GM12878 (cell line): ENCODE measurements around the gene USP5. TPM values are rescaled to one million over a fixed set of nuclear protein-coding genes. Genes with fewer than 3 reads are reported as not detected.

Experiments
- ASH2L ChIP-seq: fragments of 300-600, 200-600 bp; sonication (generic); IDR thresholded peaks from 2 replicates; pipeline ENCODE4 v1.6.1; 2017; ENCODE audit warnings: low read depth, mild to moderate bottlenecking, borderline replicate concordance
- ATF2 ChIP-seq: IDR thresholded peaks from 2 replicates; pipeline ENCODE4 v1.6.1; 2012; ENCODE audit warnings: low read length, inconsistent platforms
- BACH1 ChIP-seq: fragments of 450-650 bp; IDR thresholded peaks from 2 replicates; pipeline ENCODE4 v1.6.1; 2017; ENCODE audit warnings: mild to moderate bottlenecking, borderline replicate concordance
- BCL11A ChIP-seq: IDR thresholded peaks from 2 replicates; pipeline ENCODE4 v1.6.1; 2011; ENCODE audit warnings: low read depth, low read length
- CBFB ChIP-seq: IDR thresholded peaks from 2 replicates; pipeline ENCODE4 v1.6.1; 2016; ENCODE audit warnings: antibody characterized with exemption, low read depth
- CBX3 ChIP-seq: fragments of 200-600 bp; sonication (generic); IDR thresholded peaks from 2 replicates; pipeline ENCODE4 v1.6.1; 2016; ENCODE audit warnings: low read depth, borderline replicate concordance
- DPF2 ChIP-seq: fragments of 450-650 bp; IDR thresholded peaks from 2 replicates; pipeline ENCODE4 v1.6.1; 2017; ENCODE audit warnings: mild to moderate bottlenecking
- ESRRA ChIP-seq: IDR thresholded peaks from 2 replicates; pipeline ENCODE4 v1.6.1; 2012; ENCODE audit warnings: mild to moderate bottlenecking, low read length, improper control_type of control experiment
- GABPA ChIP-seq: IDR thresholded peaks from 2 replicates; pipeline ENCODE4 v1.6.1; 2014; ENCODE audit warnings: antibody characterized with exemption, low read depth, mild to moderate bottlenecking, inconsistent platforms
- IKZF1 ChIP-seq: fragments of 450-650 bp; conservative IDR thresholded peaks from 2 replicates; pipeline ENCODE4 v1.6.1; 2017; ENCODE audit warnings: antibody characterized with exemption, mild to moderate bottlenecking
- IRF4 ChIP-seq: IDR thresholded peaks from 2 replicates; pipeline ENCODE4 v1.6.1; 2011; ENCODE audit warnings: low read depth, low read length
- IRF5 ChIP-seq: fragments of 450-650 bp; IDR thresholded peaks from 2 replicates; pipeline ENCODE4 v1.6.1; 2017; ENCODE audit warnings: borderline replicate concordance
- JUND ChIP-seq: IDR thresholded peaks from 2 replicates; pipeline ENCODE4 v1.6.1; 2012; ENCODE audit warnings: low read depth, mild to moderate bottlenecking, low read length, improper control_type of control experiment, moderate library complexity
- KLF5 ChIP-seq: fragments of 450-650 bp; IDR thresholded peaks from 2 replicates; pipeline ENCODE4 v1.6.1; 2014; ENCODE audit warnings: mild to moderate bottlenecking; ENCODE audit not compliant: partially characterized antibody
- LARP7 ChIP-seq: fragments of 450-650 bp; IDR thresholded peaks from 2 replicates; pipeline ENCODE4 v1.6.1; 2017; ENCODE audit warnings: mild to moderate bottlenecking
- MXI1 ChIP-seq: fragments of 150-350 bp; IDR thresholded peaks from 2 replicates; pipeline ENCODE4 v1.6.1; 2011; ENCODE audit warnings: low read depth, mild to moderate bottlenecking, inconsistent platforms, low read length, improper control_type of control experiment
- MYB ChIP-seq: fragments of 150-350 bp; IDR thresholded peaks from 2 replicates; pipeline ENCODE4 v1.6.1; 2014; ENCODE audit warnings: mild to moderate bottlenecking, low read depth, low read length, borderline replicate concordance
- NKRF ChIP-seq: fragments of 450-650 bp; conservative IDR thresholded peaks from 2 replicates; pipeline ENCODE4 v1.6.1; 2017; ENCODE audit warnings: mild to moderate bottlenecking, moderate library complexity
- NR2F1 ChIP-seq: fragments of 450-650 bp; conservative IDR thresholded peaks from 2 replicates; pipeline ENCODE4 v1.6.1; 2017; ENCODE audit warnings: mild to moderate bottlenecking
- RB1 ChIP-seq: fragments of 450-650 bp; formaldehyde crosslinking; IDR thresholded peaks from 2 replicates; pipeline ENCODE4 v1.6.1; 2017; ENCODE audit warnings: mild to moderate bottlenecking, borderline replicate concordance
- SKIL ChIP-seq: fragments of 450-650 bp; IDR thresholded peaks from 2 replicates; pipeline ENCODE4 v1.6.1; 2017; ENCODE audit warnings: mild to moderate bottlenecking, low read depth, inconsistent platforms; ENCODE audit not compliant: poor library complexity, severe bottlenecking
- SRF ChIP-seq, 2 experiments: IDR thresholded peaks; 2 replicates each; pipeline ENCODE4 v1.6.1; 2011; ENCODE audit warnings: low read depth in 2 of 2, low read length in 2 of 2, mild to moderate bottlenecking in 1 of 2, moderate library complexity in 1 of 2
- SUPT20H ChIP-seq: IDR thresholded peaks from 2 replicates; pipeline ENCODE4 v1.6.1; 2011; ENCODE audit warnings: low read depth, mild to moderate bottlenecking, low read length, moderate library complexity, borderline replicate concordance; ENCODE audit not compliant: control insufficient read depth
- ZBED1 ChIP-seq: IDR thresholded peaks from 2 replicates; pipeline ENCODE4 v1.6.1; 2016; ENCODE audit warnings: borderline replicate concordance
- ZNF274 ChIP-seq: IDR thresholded peaks from one replicate; pipeline ENCODE4 v1.8.0; 2011; ENCODE audit not compliant: insufficient read length, insufficient read depth
- ZNF622 ChIP-seq: fragments of 450-650 bp; IDR thresholded peaks from 2 replicates; pipeline ENCODE4 v1.6.1; 2017; ENCODE audit warnings: mild to moderate bottlenecking, inconsistent platforms
- polyA plus RNA-seq, 11 experiments: library from polyadenylated mRNA; depleted of rRNA in 4 of 11; unstranded in 6 of 11; stranded (reverse) in 5 of 11; fragments of >200 nt; fragmentation: Nextera tagmentation in 4 of 11; fragmentation: Illumina TruSeq in 1 of 11; extraction: Ambion mirVana in 4 of 11; extraction: Trizol in 1 of 11; gene quantifications; 1 replicate in 1 of 11; 2 replicates in 10 of 11; pipeline versions ENCODE4 v1.2.1 to v1.2.3, GENCODE V29; 2011 to 2016; ENCODE audit warnings: inconsistent platforms in 2 of 11, missing spikeins in 2 of 11, low read depth in 1 of 11
- total RNA-seq, 4 experiments: library from RNA; depleted of rRNA in 3 of 4; stranded (reverse); fragments of >200 nt in 3 of 4; fragmentation: Illumina TruSeq in 1 of 4; extraction: Trizol in 1 of 4; gene quantifications; 2 replicates each; pipeline versions ENCODE4 v1.2.1 to v1.2.3, GENCODE V29; 2013 to 2021

Gene USP5
- total and polyA plus RNA-seq, 10 of the 15 experiments (the other 5 are each of a cell fraction or from before 2014, with no cell fraction given) = 2.5 to 124 (median 74.6) TPM

- TF ChIP-seq GABPA (no peak), IRF4 (no peak), CBX3 (no peak), MXI1 (peak; percentile 52; the same call in 1 of the 2 replicates), SRF (IDR thresholded peaks at IDR 0.05; ENCODE audit: low read depth in 2 of 2, low read length in 2 of 2) (no peak), SKIL (peak; percentile 63), BACH1 (no peak), KLF5 (peak; percentile 13), MYB (no peak), ATF2 (no peak), DPF2 (peak; percentile 81), NR2F1 (no peak), JUND (no peak), CBFB (peak; percentile 56), IKZF1 (no peak), LARP7 (no peak), ZNF622 (no peak), ESRRA (0 out of 2 replicates have a peak, but pooled peaks have one; percentile 67), RB1 (no peak), BCL11A (no peak), ZNF274 (no peak), SUPT20H (no peak), ASH2L (no peak), ZBED1 (no peak), IRF5 (no peak), NKRF (peak; percentile 99)
These were observed 613 bp upstream of the USP5 start, which contains the start of gene CDCA3 (continued) for GRCh38 chr12:6851153-6851920.
